Effector CD8-positive, alpha-beta T cell (primary cell): Measurements from ENCODE around the gene ADGRF4.

Experiments used
- DNase-seq: peaks from one replicate; lab custom pipeline; 2025; lab: John Stamatoyannopoulos, UW
- total RNA-seq, 4 experiments: gene quantifications; one replicate each; lab custom pipeline; 2026; lab: John Stamatoyannopoulos, UW

The ADGRF4 gene, protein sequence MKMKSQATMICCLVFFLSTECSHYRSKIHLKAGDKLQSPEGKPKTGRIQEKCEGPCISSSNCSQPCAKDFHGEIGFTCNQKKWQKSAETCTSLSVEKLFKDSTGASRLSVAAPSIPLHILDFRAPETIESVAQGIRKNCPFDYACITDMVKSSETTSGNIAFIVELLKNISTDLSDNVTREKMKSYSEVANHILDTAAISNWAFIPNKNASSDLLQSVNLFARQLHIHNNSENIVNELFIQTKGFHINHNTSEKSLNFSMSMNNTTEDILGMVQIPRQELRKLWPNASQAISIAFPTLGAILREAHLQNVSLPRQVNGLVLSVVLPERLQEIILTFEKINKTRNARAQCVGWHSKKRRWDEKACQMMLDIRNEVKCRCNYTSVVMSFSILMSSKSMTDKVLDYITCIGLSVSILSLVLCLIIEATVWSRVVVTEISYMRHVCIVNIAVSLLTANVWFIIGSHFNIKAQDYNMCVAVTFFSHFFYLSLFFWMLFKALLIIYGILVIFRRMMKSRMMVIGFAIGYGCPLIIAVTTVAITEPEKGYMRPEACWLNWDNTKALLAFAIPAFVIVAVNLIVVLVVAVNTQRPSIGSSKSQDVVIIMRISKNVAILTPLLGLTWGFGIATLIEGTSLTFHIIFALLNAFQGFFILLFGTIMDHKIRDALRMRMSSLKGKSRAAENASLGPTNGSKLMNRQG
- total RNA-seq, result 0 to 0.39 (median 0) reads per million in 4 experiments

- no peak for DNase-seq
These were observed at the start of gene ADGRF4 for GRCh38 chr6:47698342-47698787. ADGRF4 (plus strand) TSS chr6:47698580; CDS start chr6:47707246, 8,666 bp downstream.

GRCh38 chr6:47650553-47651432 is 47.6 kb upstream of the ADGRF4 start:
- DNase-seq, result no peak

DNA sequence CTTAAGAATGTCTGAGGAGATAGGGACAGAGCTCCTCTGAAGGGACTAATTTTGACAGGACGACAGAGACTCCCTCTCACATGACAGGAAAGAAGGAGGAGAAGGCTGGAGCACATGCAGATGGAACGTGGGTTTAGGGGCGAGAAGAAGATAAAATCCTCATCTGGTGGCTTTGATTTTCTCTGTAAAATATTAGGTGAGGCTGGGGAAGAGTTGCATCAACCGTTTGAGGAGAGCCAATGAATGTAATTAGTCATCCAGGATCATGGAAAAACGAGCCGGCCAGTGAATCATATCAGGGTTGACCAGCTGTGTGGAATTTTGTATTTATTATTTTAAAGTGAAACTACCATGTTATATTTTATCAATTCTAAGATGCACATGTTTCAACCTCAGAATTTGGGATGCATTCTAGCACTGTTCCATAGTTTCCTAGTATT is 46.9 kb upstream of the ADGRF4 start:
- no peak for DNase-seq

GRCh38 chr6:47653706-47654105 is 44.7 kb upstream of the ADGRF4 start:
- no peak for DNase-seq

DNA sequence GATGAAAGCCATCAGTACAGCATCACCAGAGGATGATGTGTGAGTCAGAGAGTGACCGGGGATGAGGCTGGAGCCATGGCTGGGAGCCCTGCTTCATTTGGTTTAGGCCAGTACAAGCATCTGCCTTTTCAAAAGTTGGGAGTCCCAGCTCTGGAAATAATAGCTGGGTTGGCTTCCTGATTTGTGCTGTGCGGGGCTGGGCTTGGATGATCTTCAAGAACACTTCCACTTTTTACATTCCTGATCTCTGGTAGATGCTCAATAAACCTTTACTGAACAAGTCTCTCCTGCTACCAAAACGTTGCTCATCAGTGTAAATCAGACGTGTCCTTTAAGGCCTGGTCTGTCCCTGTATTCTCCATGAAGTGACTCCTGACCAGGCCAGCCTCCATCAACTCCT is 44.1 kb upstream of the ADGRF4 start:
- DNase-seq, result no peak

- DNase-seq, result no peak
These were observed 42.4 kb upstream of the ADGRF4 start for GRCh38 chr6:47655719-47656595.

- DNase-seq, result no peak
These were observed 36.4 kb upstream of the ADGRF4 start for GRCh38 chr6:47661960-47662359.

- no peak for DNase-seq
These were observed 34.7 kb upstream of the ADGRF4 start for GRCh38 chr6:47663462-47664216.

- DNase-seq, result no peak
These were observed 33.3 kb upstream of the ADGRF4 start for GRCh38 chr6:47665112-47665511.

GRCh38 chr6:47669684-47670513 is 28.5 kb upstream of the ADGRF4 start:
- no peak for DNase-seq

DNA sequence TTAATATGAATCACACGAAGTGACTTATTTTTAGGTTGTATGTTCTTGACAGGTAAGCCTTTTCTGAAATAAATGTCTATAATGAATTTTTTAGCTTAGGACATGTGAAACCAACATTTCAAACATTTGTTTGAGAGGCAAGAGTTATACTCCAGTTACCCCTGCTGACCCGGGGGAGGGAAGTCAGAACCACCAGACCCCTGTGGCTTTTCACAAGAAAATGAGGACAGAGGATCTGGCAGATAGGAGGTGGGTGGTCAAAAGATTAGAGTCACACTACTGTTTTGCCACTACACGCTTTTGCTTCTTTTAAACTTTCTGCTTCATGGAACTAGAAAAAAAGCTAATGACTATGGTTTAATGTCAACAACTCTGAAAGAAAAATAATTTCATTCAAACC is 27.5 kb upstream of the ADGRF4 start:
- no peak for DNase-seq

DNA sequence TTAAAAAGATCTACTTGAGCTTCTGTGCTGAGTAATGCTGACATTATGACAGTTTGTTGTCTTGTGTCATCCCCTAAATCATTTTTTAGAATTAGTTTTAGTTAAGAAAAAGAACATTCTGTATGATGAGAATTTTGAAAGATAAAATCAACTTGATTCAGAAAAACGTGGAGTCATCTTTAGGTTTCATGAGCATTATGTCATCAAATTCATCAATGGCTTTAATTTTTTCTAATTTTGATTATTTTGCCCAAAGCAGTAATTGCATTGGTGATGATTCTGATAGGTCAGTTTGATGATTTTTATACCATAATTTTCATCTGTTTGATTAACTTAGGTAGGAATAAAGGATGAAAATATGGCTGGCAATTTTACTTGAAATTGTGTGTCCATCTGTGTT is 26.6 kb upstream of the ADGRF4 start:
- no peak for DNase-seq

GRCh38 chr6:47672816-47673215 is 25.6 kb upstream of the ADGRF4 start:
- DNase-seq, result no peak

GRCh38 chr6:47674673-47675072 is 23.7 kb upstream of the ADGRF4 start:
- DNase-seq, result no peak

DNA sequence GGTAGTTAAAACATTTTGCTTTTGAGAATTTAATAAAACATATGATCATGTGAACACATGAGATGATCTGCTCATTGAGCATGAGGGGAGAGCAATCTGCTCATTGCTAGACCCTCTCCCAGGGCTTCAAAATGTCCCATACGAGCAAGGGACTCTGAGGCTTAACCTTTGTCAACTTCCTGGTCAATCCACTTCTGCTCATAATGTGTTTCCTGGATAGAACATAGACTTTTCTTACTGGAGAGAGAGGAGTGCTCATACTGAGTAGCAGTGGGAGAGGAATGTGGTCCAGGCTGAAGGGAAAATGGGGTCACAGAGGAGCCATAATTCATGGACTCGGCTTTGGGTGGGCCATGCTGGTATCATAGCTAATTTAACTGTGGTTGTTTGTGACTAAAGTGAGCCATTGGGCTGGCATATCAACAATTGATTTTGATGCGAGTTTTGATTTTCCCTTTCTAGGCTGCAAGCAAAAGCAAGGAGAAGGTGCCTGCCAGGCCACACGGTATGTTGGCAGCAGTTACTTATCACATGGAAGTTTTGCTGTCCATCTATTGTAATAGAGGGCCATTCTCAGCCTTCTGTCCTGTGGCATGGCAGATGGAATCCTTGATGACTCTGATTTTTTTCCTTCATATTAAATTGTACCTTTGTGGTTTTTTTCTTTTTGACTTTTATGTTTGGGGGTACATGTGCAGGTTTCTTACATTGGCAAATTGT is 20.8 kb upstream of the ADGRF4 start:
- DNase-seq, result no peak

DNA sequence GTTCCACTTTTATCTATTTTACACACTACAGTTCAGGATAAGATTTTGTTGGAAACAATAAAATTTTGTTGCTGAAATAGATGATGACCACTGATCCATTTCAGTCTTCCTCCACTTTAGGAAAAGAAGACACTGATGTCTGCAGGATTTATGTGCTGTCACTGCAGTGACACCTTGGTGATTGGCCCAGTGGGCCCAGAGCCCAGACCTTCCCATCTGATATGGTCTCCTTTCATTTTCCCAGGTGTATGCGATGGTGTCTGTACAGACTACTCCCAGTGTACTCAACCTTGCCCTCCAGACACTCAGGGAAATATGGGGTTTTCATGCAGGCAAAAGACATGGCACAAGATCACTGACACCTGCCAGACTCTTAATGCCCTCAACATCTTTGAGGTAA is 19.6 kb upstream of the ADGRF4 start:
- DNase-seq, result no peak

DNA sequence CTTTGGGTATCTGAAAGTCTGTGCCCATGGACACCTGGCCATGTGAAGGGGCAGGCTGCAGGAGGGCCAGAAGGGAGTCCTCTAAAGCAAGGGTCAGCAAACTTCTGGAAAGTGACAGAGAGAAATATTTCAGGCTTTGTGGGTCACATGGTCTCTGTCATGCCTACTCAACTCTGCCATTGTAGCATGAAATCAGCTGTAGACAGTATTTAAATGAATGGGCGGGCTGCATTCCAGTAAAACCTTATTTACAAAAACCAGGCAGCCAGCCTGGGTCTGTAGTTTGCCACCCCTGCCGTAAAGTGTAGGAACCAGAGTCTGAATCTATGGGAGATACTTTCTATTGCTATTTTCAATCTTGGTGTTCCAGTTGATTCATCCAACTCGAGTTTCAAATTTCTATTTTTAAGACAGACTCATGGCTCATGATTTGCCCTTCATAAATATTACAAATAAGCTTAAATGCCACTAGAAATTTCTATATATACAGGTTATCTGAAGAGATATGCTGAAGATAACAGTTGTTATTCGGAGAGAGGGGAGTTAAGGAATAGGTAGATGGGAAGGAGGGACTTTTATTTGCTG is 19.0 kb upstream of the ADGRF4 start:
- DNase-seq, result no peak

GRCh38 chr6:47680051-47680450 is 18.3 kb upstream of the ADGRF4 start:
- DNase-seq, result no peak
